NCI-H460 (cell line): ENCODE results near the gene GAS5. TPM values are rescaled to one million over a fixed set of nuclear protein-coding genes. Genes with fewer than 3 reads are reported as not detected.
"Not testable (repeated sequence)": the region's sequence is repeated elsewhere in the genome, so short reads cannot be mapped to it uniquely, and the experiment has no call there.

ENCODE experiments used
- DNase-seq: peaks from one replicate; pipeline ENCODE4 v3.0.0-alpha.2; 2016; ENCODE audit warnings: low read depth; ENCODE audit errors: extremely low read depth
- polyA plus RNA-seq: library from polyadenylated mRNA; depleted of rRNA; stranded (reverse); fragments of >200 nt; gene quantifications from 2 replicates; pipeline ENCODE4 v1.2.3, GENCODE V29; 2014; cell fraction: nucleus; rRNA removed
- total RNA-seq: library from RNA; depleted of rRNA; stranded (reverse); fragments of >200 nt; shearing (Covaris generic); gene quantifications from 2 replicates; pipeline ENCODE4 v1.2.3, GENCODE V29; 2014; rRNA removed

GAS5 gene
- 2,815 and 2,952 TPM in 2 replicates for total RNA-seq
- 3,680 and 3,921 TPM in 2 replicates for polyA plus RNA-seq

DNA sequence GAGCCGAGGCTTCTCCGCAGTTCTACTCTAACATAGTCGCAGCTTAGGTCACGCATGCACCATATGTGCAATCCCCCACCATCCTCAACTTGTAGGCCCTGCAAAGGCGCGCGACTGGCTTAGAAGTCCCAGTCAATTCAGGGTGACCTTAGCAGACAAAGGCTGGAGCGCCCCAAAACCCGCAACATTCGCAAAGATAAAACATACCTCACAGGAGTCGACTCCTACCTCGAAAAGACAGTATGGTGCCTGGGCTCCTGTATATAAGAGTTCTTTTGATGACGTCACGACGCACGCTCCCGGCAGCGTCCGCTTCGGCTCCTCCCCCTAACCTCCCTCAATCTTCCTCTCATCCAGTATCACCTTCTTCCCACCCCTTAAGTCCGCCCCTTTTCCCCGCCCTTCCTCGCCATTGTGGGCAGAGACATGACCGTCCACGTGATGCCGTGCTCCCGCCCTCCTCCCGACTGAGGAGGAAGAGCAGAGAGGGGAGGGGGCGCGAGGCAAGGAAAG, at the start of gene GAS5:
Gene GAS5 (minus strand): TSS at position 237 of the 513 bp plus-strand sequence.
- DNase-seq: peak; percentile 100

DNA sequence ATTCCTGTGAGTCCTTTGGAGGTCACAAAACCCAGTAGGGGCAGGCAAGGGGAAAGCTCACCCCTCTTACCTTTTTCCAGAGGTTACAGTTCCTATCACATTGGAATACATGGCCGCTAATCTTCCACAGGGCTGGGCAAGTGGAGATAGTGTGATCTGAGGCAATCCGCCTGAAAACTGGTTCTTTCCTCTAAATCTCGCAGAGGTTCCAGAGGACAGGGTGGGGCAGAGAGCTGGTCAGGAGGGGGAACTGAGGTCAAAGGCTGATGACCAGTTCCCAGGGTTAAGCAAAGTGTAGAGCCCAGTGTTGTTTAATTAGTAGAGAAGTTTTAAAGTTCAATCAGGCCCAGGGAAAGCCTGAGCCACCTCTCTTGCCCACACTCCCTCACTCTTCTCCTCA, 49.4 kb upstream of the GAS5 start, which contains the start of gene SERPINC1:
Gene SERPINC1 (minus strand): TSS at position 179 of the 400 bp plus-strand sequence. CDS start 68 bp downstream, at position 111.
- DNase-seq: no peak

DNA sequence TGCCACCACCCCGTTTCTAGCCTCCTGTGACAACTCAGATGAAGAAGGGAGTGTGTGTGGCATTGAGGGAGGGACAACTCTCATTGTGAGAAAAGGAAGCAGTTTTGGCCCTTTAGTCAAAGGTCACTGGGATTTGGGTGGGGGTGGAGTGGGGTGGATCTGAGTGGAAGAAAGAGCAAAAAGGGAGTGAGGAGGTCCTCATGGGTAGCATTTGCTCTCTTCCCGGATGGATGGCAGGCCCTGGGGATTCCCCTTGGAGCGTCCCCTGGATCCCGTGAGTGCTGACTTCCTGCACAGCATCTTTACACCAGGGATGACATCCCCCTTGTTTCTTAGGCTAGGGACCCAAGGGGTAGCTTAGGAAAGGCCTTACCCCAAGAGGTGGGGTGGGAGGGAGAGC, 48.9 kb upstream of the GAS5 start:
- no peak for DNase-seq

DNA sequence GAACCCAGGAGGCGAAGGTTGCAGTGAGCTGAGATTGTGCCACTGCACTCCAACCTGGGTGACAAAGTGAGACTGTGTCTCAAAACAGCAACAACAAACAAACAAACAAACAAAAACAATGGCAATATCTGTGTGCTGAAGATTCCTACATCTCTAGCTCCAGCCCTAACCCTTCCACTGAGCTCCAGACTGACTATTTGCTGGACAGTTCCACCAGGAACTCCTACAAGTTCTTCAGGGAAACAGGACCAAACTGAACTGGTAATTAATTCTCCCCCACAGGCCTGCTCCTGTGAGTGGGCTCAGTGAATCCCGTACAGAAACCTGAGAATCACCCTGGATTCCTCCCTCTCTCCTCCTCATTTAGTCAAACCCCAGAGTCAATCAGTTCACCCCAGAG, 47.8 kb upstream of the GAS5 start:
- no peak for DNase-seq

DNA sequence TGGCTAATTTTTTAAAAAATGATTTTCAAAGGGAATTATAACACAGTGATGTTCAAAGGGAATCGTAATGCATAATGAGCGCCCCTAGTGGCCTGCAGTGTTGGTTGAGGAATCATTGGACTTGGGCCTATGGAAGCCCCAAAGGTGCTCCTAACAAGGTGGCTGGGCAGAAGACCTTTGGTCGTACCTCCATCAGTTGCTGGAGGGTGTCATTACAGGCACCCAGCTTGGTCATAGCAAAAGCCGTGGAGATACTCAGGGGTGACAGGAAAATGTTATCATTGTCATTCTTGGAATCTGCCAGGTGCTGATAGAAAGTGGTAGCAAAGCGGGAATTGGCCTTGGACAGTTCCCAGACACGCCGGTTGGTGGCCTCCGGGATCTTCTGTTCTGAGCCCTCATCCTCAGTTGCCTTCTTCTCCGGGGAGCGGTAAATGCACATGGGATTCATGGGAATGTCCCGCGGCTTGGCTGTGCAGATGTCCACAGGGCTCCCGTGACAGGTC, 46.6 kb upstream of the GAS5 start:
- peak; percentile 58 for DNase-seq

DNA sequence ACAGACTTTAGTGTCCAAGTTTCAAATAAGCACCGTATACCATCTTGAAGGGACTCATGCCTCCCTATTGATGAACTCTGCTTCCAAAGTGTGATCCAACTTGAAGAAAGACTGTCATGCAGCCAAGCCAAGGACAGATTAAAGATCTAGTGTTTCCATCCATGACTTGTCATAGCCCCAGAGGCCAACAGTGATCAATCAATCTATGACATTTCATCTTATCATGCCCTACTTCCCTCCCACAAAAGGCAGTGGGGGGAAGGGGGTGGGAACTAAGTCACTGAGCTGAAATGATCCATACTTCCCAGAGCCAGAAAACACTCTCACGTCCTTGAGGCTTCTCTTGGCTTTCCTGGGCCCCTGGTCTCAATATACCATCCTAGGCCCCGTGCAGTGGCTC, 45.3 kb upstream of the GAS5 start:
- no peak for DNase-seq

DNA sequence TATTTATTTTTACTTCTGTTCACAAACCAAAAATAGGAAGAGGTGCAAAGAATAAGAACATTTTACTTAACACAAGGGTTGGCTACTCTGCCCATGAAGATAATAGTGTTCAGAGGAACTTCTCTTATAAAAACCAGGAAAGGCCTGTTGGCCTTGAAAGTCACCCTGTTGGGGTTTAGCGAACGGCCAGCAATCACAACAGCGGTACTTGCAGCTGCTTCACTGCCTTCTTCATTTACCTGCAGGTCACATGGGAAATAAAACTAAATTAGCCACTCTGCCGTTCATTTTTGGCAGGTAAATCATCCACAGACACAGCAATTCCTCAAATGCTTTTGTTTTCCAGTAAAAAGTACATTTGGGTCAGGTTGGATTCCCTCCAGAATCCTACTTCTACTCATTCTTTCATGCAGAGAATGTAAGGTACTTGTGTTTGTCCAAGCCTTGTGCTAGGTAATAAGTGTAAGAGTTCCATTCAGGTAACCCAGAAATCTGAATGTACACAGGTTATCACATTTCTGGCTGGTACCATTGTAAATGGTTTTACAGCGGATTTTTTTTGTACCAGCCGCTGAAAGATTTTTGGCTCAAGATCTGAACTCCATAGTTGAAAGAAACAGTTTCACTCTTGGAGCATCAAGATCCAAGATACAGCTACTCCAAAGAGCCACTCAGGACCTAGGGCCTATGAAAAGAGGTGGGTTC, 36.2 kb upstream of the GAS5 start:
- no peak for DNase-seq

DNA sequence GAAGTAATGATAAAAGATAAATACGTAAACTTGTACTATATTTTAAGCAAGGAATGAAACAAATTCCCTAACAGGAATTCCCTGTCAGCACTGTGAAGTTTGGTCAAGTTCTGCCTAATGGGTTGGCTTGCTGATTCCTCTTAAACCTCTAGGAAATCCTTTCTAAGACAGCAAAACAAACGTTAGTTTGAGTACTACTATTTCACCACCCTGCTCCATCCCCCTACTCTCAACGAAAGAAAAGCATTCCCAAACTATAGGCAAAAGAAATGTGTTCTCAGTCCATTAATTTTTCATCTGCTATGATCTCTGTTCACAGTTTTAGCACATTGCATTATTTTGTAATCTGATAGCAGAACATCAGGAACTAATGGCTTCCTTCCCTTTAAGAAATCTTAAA, 33.2 kb upstream of the GAS5 start:
- no peak for DNase-seq

DNA sequence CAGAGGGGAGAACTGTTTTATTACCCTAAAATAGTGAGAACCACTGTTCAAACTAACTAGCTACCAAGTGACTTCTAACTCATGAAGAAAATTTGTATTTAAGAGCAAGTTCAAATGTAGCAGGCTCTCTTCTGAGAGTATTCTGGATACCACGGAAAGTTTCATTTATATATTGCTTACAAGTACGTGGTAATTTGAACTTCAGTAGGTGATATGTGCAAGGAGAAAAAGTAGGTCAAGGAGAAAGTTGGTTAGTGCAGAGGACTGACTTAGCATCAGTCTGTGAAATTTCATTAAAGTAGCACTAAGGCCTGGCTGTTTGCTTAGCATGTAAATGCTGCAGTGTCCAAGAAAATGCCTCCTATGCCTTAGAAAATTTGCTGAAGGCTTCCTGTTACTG, 32.6 kb upstream of the GAS5 start:
- DNase-seq: no peak

DNA sequence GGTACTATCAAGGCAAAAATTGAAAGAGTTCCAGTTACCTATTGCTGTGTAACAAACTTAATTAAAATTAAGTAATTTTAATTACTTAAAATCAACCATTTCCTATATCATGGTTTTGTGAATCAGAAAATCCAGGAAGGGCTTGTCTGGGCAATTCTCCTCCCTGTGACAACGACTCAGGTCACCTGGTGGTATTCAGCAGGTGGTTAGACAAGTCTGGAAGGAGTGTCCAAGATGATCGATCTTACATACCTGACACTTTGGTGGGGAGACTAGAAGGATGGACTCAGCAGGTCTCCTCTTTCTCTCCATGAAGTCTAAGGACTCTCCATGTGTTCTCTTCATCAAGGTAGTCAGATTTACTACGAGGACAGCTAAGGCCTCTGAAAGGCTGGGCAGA, 26.4 kb upstream of the GAS5 start:
- no peak for DNase-seq

DNA sequence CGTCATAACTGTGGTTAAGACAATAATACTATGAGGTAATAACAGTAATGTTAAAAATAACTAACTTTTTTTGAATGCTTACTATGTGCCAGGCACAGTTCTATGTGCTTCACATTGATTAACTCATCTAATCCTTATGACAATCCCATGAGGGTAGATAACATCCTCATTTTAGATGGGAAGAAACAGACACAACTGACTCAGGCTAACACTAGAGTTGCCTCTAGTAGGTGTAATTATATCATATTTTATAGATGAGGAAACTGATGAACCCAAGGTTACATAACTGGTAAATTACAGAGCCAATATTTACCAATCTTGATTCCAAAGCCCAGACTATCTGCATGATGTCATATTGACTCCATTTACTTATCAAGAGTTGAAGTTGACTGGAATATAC, 25.8 kb upstream of the GAS5 start:
- DNase-seq: no peak

DNA sequence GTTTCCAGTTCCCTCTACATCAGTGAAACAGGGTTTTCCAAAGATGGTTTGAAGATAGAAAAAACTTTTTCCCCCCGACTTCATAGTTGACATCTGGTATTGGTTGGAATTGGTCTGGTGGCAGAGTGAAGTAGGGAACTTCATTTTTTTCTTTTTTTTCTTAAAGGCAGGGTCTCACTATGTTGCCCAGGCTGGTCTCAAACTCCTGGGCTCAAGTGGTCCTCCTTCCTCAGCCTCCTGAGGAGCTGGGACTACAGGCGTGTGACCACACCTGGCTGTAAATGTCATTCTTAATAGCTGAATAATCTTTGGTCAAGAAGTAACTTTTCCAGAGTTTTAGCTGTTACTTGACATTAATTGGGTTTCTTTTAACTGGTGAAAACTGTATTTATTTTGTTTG, 22.1 kb upstream of the GAS5 start:
- DNase-seq: no peak

DNA sequence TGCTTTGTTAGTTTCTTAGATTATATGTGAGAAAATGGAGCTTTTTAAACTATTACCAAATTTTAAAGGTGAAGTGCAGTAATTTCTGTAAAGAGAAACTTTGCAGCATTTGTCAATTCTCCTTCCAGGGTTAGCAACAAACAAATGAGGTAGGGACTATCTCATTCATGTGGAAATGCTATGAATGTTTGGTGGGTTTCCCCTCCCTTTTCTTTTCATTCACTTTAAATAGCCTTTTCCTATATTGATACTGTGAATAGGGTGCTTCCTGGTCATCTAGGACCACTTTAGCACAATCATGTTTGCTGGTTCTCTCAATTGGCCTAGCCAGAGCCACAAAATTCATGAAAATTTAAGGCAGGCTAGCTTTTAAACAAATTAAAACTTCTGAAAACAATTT, 21.0 kb upstream of the GAS5 start:
- DNase-seq: no peak

DNA sequence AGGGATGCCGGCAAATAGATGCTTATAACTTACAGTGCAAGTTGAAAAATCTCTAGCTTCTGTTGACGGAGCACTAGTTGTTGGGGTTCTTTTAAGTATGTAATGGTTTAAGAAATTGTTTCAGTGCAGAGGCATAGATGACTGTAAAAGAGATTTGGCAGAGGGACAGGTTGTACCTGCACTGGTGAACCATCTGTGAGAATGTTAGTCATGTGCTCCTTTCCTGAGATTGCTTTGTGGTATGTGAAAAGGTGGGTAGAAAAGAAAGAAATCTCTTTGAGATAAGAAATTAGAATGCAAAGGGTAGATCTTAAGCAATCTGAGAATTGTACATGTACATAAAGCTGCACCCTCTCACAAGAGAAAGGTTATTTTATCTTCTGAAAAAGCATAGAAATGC, 19.8 kb upstream of the GAS5 start:
- DNase-seq: no peak

DNA sequence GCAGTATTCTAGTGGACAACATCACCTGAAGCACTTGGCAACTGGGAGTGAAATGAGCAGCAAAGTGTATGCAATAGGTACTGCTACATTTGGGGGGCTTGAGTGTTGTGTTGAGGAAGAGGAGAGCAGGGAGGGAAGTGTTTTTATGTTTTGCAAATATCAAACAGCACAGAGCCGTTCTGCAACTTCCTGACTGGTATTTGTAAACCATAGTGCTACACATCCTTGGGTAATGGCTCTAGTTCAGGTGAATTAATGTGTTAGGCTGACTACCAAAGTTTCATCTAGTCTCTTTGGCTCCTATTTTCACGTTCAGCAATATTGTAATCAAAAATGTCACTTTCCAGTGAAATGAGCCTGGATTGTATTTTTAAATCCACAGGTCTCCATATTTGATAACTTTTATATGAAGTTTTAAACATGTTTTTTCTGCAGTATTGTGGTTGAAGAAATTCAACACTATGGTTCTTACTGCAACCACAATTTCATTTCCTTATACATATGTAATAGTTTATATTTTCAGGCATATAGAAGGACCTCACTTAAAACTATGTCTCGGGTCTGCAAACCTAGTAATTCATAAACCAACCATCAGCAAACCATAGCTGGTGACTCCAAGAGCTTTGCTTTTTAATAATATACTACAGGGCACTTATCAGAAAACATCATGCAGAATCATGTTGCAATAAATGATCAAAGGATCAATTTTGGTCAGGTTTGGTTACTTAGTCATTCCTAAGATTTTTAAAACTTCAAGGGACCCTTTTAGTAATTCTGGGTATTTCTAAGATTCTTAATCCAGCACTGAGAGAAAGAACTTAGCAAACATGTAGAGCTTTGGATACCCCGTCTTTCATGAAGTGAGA, 19.2 kb upstream of the GAS5 start:
- DNase-seq: no peak

DNA sequence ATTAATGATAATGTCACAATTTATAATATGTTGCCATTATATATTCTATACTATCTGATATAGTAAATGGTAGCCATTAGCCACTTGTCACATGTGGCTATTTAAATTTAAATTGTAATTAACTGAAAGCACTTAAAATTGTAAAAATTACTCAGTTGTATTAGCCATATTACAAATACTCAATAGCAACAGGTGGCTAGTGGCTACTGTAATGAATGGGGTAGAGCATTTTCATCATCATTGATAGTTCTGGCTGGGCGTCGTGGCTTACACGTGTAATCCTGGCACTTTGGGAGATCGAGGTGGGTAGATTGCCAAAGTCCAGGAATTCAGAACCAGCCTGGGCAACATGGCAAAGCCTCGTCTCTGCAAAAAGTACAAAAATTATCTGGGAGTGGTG, 16.9 kb upstream of the GAS5 start:
- no peak for DNase-seq

DNA sequence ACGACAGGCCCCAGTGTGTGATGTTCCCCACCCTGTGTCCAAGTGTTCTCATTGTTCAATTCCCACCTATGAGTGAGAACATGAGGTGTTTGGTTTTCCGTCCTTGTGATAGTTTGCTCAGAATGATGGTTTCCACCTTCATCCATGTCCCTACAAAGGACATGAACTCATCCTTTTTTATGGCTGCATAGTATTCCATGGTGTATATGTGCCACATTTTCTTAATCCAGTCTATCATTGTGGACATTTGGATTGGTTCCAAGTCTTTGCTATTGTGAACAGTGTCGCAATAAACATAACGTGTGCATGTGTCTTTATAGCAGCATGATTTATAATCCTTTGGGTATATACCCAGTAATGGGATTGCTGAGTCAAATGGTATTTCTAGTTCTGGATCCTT, 13.3 kb upstream of the GAS5 start:
- DNase-seq: not testable (repeated sequence)

DNA sequence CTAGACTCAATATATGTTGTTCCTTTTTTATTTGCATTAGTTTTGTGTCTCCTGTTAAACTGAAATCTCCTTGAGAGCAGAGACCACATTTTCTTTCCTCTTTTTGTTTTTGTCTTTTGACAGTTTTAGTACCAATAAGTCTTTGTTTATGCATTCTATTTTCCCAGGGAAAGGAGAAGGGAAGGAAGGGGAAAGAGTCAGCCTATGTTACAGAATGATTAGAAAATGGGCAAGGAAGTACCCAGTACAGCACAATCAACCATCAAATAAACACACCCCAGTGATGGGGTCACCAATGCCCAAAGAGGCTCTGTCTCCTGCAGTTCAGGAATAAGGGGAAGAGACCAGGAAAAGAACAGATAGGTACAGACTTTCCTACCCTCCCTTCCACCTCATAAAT, 10.5 kb upstream of the GAS5 start:
- no peak for DNase-seq

DNA sequence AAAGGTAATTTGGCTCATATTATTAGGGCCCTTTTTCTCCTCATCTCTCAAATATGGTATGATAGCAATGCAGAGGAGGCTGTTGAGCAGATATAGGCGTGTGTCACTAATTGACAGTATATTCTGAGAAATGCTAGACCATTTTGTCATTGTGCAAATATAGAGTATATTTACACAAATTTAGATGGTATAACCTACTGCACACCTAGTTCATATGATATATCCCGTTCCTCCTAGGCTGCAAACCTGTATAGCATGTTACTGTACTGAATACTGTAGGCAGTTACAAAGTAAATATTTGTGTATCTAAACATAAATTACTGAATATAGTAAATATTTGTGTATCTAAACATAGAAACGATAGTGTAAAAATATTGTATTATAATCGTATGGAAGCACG, 8.9 kb upstream of the GAS5 start:
- no peak for DNase-seq

DNA sequence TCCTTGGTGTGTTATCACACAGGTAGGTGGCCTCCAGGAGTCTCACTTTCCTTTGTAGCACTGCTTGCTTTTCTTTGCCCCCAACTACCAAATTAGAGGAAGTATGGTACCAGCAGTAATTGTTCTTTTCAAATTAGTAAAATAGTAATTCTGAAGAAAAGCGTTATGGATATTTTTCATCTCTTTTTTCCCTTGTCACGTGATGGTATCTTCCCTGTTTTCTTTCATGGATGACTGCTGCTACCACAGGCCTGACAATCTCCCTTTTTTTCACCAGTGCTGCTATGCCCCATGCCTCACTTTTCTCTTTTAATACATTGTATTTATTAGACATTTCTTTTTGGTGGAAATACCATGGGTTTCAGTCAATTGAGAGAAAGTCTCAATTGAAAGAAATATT, 3.7 kb upstream of the GAS5 start:
- no peak for DNase-seq

DNA sequence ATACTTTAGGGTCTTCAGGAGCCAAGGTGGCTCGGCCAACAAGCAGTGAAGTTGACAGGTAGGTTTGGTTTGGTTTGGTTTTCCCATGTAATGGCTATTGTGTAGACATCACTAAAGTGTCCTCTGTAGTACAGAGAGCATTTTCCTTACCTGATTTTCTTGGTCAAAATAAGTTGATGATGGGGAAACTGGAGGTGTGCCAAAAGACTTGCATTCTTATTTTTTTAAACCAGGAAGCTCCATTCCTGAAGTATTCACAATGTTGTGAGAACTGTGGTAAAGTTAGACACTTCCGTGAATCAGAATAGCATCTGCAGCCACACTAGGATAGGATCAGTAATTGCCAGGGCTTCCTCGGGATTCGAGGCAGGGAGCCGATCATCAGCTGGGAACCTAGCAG, 3.3 kb upstream of the GAS5 start:
- no peak for DNase-seq
